Measurements from ENCODE around the gene SALL1.

DNA sequence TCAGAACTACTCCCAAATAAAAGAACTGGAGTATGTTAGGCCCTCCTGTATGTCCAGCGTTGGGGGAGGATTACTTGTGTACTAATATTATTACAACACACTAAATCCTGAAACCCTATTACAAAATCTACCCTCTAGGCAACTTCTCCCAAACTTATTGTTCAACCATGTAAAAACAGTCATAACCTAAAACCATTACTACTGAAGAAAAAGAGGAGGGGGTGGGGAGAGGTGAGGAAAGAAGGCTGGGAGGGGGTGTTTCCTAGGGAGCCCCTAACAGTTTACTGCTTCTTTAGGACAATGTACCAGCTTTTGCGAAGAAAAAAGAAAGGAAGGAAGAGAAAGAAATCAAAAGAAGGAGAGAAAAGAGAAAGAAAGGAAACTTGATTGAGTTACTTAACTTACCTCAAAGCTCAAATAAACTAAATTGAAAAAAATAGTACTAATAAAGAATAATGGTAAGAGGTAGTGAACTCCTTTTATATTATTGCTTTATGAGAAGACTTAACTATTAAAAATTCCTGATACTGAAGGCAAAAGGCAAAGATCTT is 2.3 kb downstream of the SALL1 start:
- TF ChIP-seq, protein P1, sequence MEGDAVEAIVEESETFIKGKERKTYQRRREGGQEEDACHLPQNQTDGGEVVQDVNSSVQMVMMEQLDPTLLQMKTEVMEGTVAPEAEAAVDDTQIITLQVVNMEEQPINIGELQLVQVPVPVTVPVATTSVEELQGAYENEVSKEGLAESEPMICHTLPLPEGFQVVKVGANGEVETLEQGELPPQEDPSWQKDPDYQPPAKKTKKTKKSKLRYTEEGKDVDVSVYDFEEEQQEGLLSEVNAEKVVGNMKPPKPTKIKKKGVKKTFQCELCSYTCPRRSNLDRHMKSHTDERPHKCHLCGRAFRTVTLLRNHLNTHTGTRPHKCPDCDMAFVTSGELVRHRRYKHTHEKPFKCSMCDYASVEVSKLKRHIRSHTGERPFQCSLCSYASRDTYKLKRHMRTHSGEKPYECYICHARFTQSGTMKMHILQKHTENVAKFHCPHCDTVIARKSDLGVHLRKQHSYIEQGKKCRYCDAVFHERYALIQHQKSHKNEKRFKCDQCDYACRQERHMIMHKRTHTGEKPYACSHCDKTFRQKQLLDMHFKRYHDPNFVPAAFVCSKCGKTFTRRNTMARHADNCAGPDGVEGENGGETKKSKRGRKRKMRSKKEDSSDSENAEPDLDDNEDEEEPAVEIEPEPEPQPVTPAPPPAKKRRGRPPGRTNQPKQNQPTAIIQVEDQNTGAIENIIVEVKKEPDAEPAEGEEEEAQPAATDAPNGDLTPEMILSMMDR (optimal IDR thresholded peaks at IDR 0.05 in 1 of 3, IDR thresholded peaks at IDR 0.05 in 1 of 3, conservative IDR thresholded peaks at IDR 0.05 in 1 of 3; ENCODE audit: extremely low read depth in 1 of 3, insufficient read depth in 2 of 3, low read length in 3 of 3) = no peak
- TF ChIP-seq EZH2 (IDR thresholded peaks at IDR 0.05; ENCODE audit: low read length) = no peak
